Liver (tissue), 9 donors: ENCODE results near the gene RPTOR. TPM values are rescaled to one million over a fixed set of nuclear protein-coding genes. Genes with fewer than 3 reads are reported as not detected.

ENCODE experiments used
- DNase-seq: peaks from one replicate; pipeline ENCODE4 v3.0.0-alpha.2; 2017; ENCODE audit warnings: low spot score
- H3K27ac ChIP-seq, 2 donors: one replicate each; pipeline ENCODE4 v1.7.0; 2013; ENCODE audit warnings: inconsistent platforms in 2 of 2, low read length in 2 of 2, control low read depth in 1 of 2, low read depth in 1 of 2, mild to moderate bottlenecking in 1 of 2
- H3K27me3 ChIP-seq, 4 donors: one replicate each; pipeline versions ENCODE4 v1.6.1 to v1.7.0; 2013; ENCODE audit warnings: low read length in 3 of 4, inconsistent platforms in 1 of 4, mild to moderate bottlenecking in 1 of 4, moderate library complexity in 1 of 4; ENCODE audit not compliant: control insufficient read depth in 4 of 4, insufficient read depth in 4 of 4
- H3K36me3 ChIP-seq, 4 donors: one replicate each; pipeline versions ENCODE4 v1.6.1 to v1.7.0; 2013; ENCODE audit warnings: low read length in 3 of 4, mild to moderate bottlenecking in 3 of 4, low read depth in 1 of 4, moderate library complexity in 1 of 4; ENCODE audit not compliant: control insufficient read depth in 4 of 4, insufficient read depth in 3 of 4
- H3K4me1 ChIP-seq, 4 donors: one replicate each; pipeline versions ENCODE4 v1.6.1 to v1.7.0; 2013; ENCODE audit warnings: low read length in 3 of 4, mild to moderate bottlenecking in 3 of 4, moderate library complexity in 1 of 4; ENCODE audit not compliant: control insufficient read depth in 4 of 4, insufficient read depth in 4 of 4
- H3K4me3 ChIP-seq, 3 donors: one replicate each; pipeline versions ENCODE4 v1.6.1 to v1.7.0; 2013; ENCODE audit warnings: low read length in 3 of 3, control low read depth in 1 of 3, low read depth in 1 of 3, mild to moderate bottlenecking in 1 of 3
- H3K9ac ChIP-seq, 2 donors: one replicate each; pipeline ENCODE4 v1.7.0; 2013; ENCODE audit warnings: low read length in 2 of 2, mild to moderate bottlenecking in 2 of 2, moderate library complexity in 2 of 2, control low read depth in 1 of 2, low read depth in 1 of 2
- H3K9me3 ChIP-seq, 4 donors: one replicate each; pipeline versions ENCODE4 v1.6.1 to v1.7.0; 2013; ENCODE audit warnings: low read length in 3 of 4; ENCODE audit not compliant: control insufficient read depth in 4 of 4
- CTCF ChIP-seq: fragments of 150-350 bp; IDR thresholded peaks from 2 replicates; pipeline ENCODE4 v1.5.1; 2017; ENCODE audit warnings: improper control_type of control experiment, low read depth, low read length; ENCODE audit not compliant: missing input control
- EGR1 ChIP-seq, 2 donors: IDR thresholded peaks; 2 replicates each; pipeline ENCODE4 v1.6.1; 2016 to 2018; ENCODE audit warnings: antibody characterized with exemption in 2 of 2, low read depth in 2 of 2
- FOXA1 ChIP-seq: IDR thresholded peaks from 2 replicates; pipeline ENCODE4 v1.6.1; 2016; ENCODE audit warnings: antibody characterized with exemption
- FOXA2 ChIP-seq: IDR thresholded peaks from 2 replicates; pipeline ENCODE4 v1.6.1; 2016; ENCODE audit warnings: antibody characterized with exemption
- GABPA ChIP-seq, 2 donors: IDR thresholded peaks in 1 of 2; conservative IDR thresholded peaks in 1 of 2; 2 replicates each; pipeline ENCODE4 v1.6.1; 2016; ENCODE audit warnings: antibody characterized with exemption in 2 of 2, mild to moderate bottlenecking in 1 of 2, moderate library complexity in 1 of 2
- HNF4A ChIP-seq, 2 donors: conservative IDR thresholded peaks; 2 replicates each; pipeline ENCODE4 v1.6.1; 2016; ENCODE audit warnings: antibody characterized with exemption in 2 of 2, mild to moderate bottlenecking in 2 of 2
- HNF4G ChIP-seq: IDR thresholded peaks from 2 replicates; pipeline ENCODE4 v1.6.1; 2016; ENCODE audit warnings: antibody characterized with exemption
- JUND ChIP-seq, 2 donors: IDR thresholded peaks; 2 replicates each; pipeline ENCODE4 v1.6.1; 2016; ENCODE audit warnings: antibody characterized with exemption in 2 of 2
- MAX ChIP-seq: IDR thresholded peaks from 2 replicates; pipeline ENCODE4 v1.6.1; 2016; ENCODE audit warnings: antibody characterized with exemption
- NR2F2 ChIP-seq: IDR thresholded peaks from 2 replicates; pipeline ENCODE4 v1.6.1; 2016; ENCODE audit warnings: antibody characterized with exemption
- RAD21 ChIP-seq, 2 donors: IDR thresholded peaks; 2 replicates each; pipeline ENCODE4 v1.6.1; 2016; ENCODE audit warnings: antibody characterized with exemption in 2 of 2, mild to moderate bottlenecking in 2 of 2
- REST ChIP-seq: IDR thresholded peaks from 2 replicates; pipeline ENCODE4 v1.6.1; 2016; ENCODE audit warnings: antibody characterized with exemption, mild to moderate bottlenecking
- RXRA ChIP-seq, 2 donors: IDR thresholded peaks; 2 replicates each; pipeline ENCODE4 v1.6.1; 2017 to 2018; ENCODE audit warnings: antibody characterized with exemption in 2 of 2, mild to moderate bottlenecking in 1 of 2
- SP1 ChIP-seq: IDR thresholded peaks from 2 replicates; pipeline ENCODE4 v1.6.1; 2018; ENCODE audit warnings: antibody characterized with exemption, mild to moderate bottlenecking
- TAF1 ChIP-seq: conservative IDR thresholded peaks from 2 replicates; pipeline ENCODE4 v1.6.1; 2016; ENCODE audit warnings: antibody characterized with exemption, mild to moderate bottlenecking
- YY1 ChIP-seq: IDR thresholded peaks from 2 replicates; pipeline ENCODE4 v1.6.1; 2016; ENCODE audit warnings: antibody characterized with exemption, mild to moderate bottlenecking
- ZBTB33 ChIP-seq: IDR thresholded peaks from 2 replicates; pipeline ENCODE4 v1.6.1; 2016; ENCODE audit warnings: antibody characterized with exemption
- WGBS: extraction: QIAGEN DNeasy Blood & Tissue Kit; methylation state at CpG from one replicate; pipeline ENCODE4 v1.1.7; 2013; 5-methylcytosine and 5-hydroxymethylcytosine counted together
- polyA plus RNA-seq, 2 donors: library from polyadenylated mRNA; stranded (reverse) in 1 of 2; unstranded in 1 of 2; fragments of 200-250 nt in 1 of 2; fragments of >200 nt in 1 of 2; fragmentation: Nextera tagmentation in 1 of 2; extraction: Ambion mirVana in 1 of 2; gene quantifications; one replicate each; pipeline versions ENCODE4 v1.2.1 to v1.2.3, GENCODE V29; 2013 to 2015
- total RNA-seq, 2 donors: library from RNA; depleted of rRNA; stranded (reverse); fragments of >200 nt; gene quantifications; one replicate each; pipeline ENCODE4 v1.2.3, GENCODE V29; 2014
- donor health status: healthy.
- donor health status: healthy.
- donor health status: healthy.
- donor health status: healthy.
- donor health status: healthy.

The RPTOR gene
- total and polyA plus RNA-seq, 4 donors: 4.8 to 25.4 (median 11.6) TPM

- Histone ChIP-seq H3K9me3 (no peaks in the 10 kb centered on the region), H3K4me3 (no peak overlapping the region), H3K9ac (no peak overlapping the region), H3K27me3 (no peaks in the 10 kb centered on the region), H3K36me3 (no peaks in the 10 kb centered on the region), H3K4me1 (no peaks in the 10 kb centered on the region), H3K27ac (no peak overlapping the region)
- TF ChIP-seq ZBTB33: no peak
- no peak for TF ChIP-seq JUND (IDR thresholded peaks at IDR 0.05)
- no peak for TF ChIP-seq RAD21 (IDR thresholded peaks at IDR 0.05)
- no peak for TF ChIP-seq CTCF
- no peak for TF ChIP-seq HNF4A (conservative IDR thresholded peaks at IDR 0.05)
- TF ChIP-seq EGR1 (IDR thresholded peaks at IDR 0.05; ENCODE audit: low read depth in 2 of 2): no peak
- no peak for DNase-seq
- 98% methylated on average over 10 of the region's 10 CpGs for WGBS
Observed at GRCh38 chr17:80716986-80717719, 172.5 kb downstream of the RPTOR start.

- DNase-seq: no peak
- no peak overlapping the region for H3K9ac ChIP-seq
Observed at GRCh38 chr17:80717720-80718083, 173.1 kb downstream of the RPTOR start.

More at GRCh38 chr17:80717720-80718083, 173.1 kb downstream of the RPTOR start:
- no peak for TF ChIP-seq FOXA1
- TF ChIP-seq SP1: no peak
- TF ChIP-seq YY1: no peak
- TF ChIP-seq FOXA2: no peak
- no peak for TF ChIP-seq TAF1
- no peak for TF ChIP-seq GABPA (IDR thresholded peaks at IDR 0.05 in 1 of 2, conservative IDR thresholded peaks at IDR 0.05 in 1 of 2)
- TF ChIP-seq NR2F2: no peak
- TF ChIP-seq RAD21 (IDR thresholded peaks at IDR 0.05): no peak
- TF ChIP-seq REST: no peak
- TF ChIP-seq RXRA (IDR thresholded peaks at IDR 0.05): no peak
- no peak for TF ChIP-seq HNF4G
- no peak for TF ChIP-seq HNF4A (conservative IDR thresholded peaks at IDR 0.05)
- TF ChIP-seq MAX: no peak
- TF ChIP-seq EGR1 (IDR thresholded peaks at IDR 0.05; ENCODE audit: low read depth in 2 of 2): no peak
- TF ChIP-seq ZBTB33: no peak
- no peak for TF ChIP-seq CTCF
- Histone ChIP-seq H3K27ac (no peak overlapping the region), H3K9me3 (no peaks in the 10 kb centered on the region), H3K4me1 (no peaks in the 10 kb centered on the region), H3K27me3 (no peaks in the 10 kb centered on the region), H3K4me3 (no peak overlapping the region), H3K36me3 (no peaks in the 10 kb centered on the region)
- 96% methylated on average over 7 of the region's 7 CpGs for WGBS
